ENCODE measurements around the gene NAALADL2. TPM values are rescaled to one million over a fixed set of nuclear protein-coding genes. Genes with fewer than 3 reads are reported as not detected.

Gene NAALADL2
- total and polyA plus RNA-seq, 2 of the 13 experiments (the other 11 are each of a cell fraction or from before 2014, with no cell fraction given), result 0.08 TPM; not detected in 1

DNA sequence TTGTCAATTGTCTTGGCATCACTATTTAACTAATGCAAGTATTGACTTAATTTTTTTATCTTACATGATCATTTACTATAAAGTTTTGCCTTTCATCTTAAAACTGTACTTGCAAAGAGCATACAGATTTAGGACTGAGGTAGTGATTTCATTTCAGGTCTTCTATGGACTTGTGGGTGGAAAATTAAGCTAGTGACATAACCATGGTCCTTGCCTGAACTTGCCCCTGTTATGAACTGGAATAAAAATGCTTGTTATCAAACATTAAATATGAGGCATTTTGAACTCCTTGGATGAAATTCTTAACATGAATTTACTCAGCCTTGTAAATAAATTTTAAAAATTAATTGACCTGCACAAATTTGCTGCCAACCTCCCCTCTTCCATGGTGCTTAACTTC, 712.0 kb downstream of the NAALADL2 start:
- Histone ChIP-seq H2AFZ (ENCODE audit: low read length) (no peak overlapping the region), H3K27ac (ENCODE audit: extremely low read length, insufficient read depth, low read length) (no peak overlapping the region), H3K4me1 (ENCODE audit: insufficient read depth, low read length) (no peaks in the 10 kb centered on the region), H3K9ac (ENCODE audit: insufficient read depth, low read depth, low read length) (no peak overlapping the region), H3K79me2 (ENCODE audit: insufficient read depth, low read length) (no peaks in the 10 kb centered on the region), H3K27me3 (ENCODE audit: control insufficient read depth in 1 of 2, insufficient read depth in 2 of 2, low read length in 2 of 2) (no peaks in the 10 kb centered on the region), H3K36me3 (replicated peaks in 1 of 2; ENCODE audit: control insufficient read depth in 1 of 2, insufficient read depth in 2 of 2, low read length in 2 of 2) (no peaks in the 10 kb centered on the region), H4K20me1 (ENCODE audit: insufficient read depth, low read length) (no peaks in the 10 kb centered on the region), H3K4me2 (ENCODE audit: low read depth, low read length) (no peak overlapping the region), H3K9me3 (ENCODE audit: low read length) (no peaks in the 10 kb centered on the region; the same call in none of the 2 replicates), H3K4me3 (replicated peaks in 1 of 3; ENCODE audit: insufficient read depth in 1 of 3, low read depth in 2 of 3, low read length in 3 of 3) (no peak overlapping the region)
- no peak for FAIRE-seq
- in situ Hi-C loops (cut with HindIII; ENCODE audit: extremely low pct_ligation_motif_present, low pct_unique_long_range_greater_than_20kb), result no loop called here
- BruUV-seq (replicated peaks), result no TSS peak
- DNase-seq (ENCODE audit: low spot score), result no peak
- CTCF ChIA-PET (ENCODE audit: low intra/inter-chr PET ratio, low total read pairs), result no interaction called here
- no peak for ATAC-seq
- POLR2A ChIA-PET, result no interaction called here
- intact Hi-C loops (cut with micrococcal nuclease; ENCODE audit: unreplicated experiment), result no loop called here
- TF ChIP-seq ZIK1 (CRISPR knock-in tag; IDR thresholded peaks at IDR 0.05; ENCODE audit: borderline replicate concordance, low read depth) (no peak), IRX3 (CRISPR knock-in tag; IDR thresholded peaks at IDR 0.05; ENCODE audit: borderline replicate concordance, low read depth) (no peak), ZNF792 (CRISPR knock-in tag; IDR thresholded peaks at IDR 0.05) (no peak), REXO4 (CRISPR knock-in tag; IDR thresholded peaks at IDR 0.05; ENCODE audit: borderline replicate concordance) (no peak), KLF6 (CRISPR knock-in tag; IDR thresholded peaks at IDR 0.05) (no peak), ZNF773 (CRISPR knock-in tag; IDR thresholded peaks at IDR 0.05; ENCODE audit: borderline replicate concordance) (no peak), ZNF207 (IDR thresholded peaks at IDR 0.05; ENCODE audit: borderline replicate concordance) (no peak), RFX5 (IDR thresholded peaks at IDR 0.05; ENCODE audit: low read depth, low read length) (no peak), ZNF264 (CRISPR knock-in tag; IDR thresholded peaks at IDR 0.05) (no peak), PRPF4 (IDR thresholded peaks at IDR 0.05; ENCODE audit: low read depth, low read length, poor library complexity, severe bottlenecking) (no peak), RAD21 (CRISPR knock-in tag; IDR thresholded peaks at IDR 0.05) (no peak), STAT5B (CRISPR knock-in tag; IDR thresholded peaks at IDR 0.05) (no peak), ESRRA (CRISPR knock-in tag; IDR thresholded peaks at IDR 0.05; ENCODE audit: low read depth) (no peak)
- TF ChIP-seq, protein P1, sequence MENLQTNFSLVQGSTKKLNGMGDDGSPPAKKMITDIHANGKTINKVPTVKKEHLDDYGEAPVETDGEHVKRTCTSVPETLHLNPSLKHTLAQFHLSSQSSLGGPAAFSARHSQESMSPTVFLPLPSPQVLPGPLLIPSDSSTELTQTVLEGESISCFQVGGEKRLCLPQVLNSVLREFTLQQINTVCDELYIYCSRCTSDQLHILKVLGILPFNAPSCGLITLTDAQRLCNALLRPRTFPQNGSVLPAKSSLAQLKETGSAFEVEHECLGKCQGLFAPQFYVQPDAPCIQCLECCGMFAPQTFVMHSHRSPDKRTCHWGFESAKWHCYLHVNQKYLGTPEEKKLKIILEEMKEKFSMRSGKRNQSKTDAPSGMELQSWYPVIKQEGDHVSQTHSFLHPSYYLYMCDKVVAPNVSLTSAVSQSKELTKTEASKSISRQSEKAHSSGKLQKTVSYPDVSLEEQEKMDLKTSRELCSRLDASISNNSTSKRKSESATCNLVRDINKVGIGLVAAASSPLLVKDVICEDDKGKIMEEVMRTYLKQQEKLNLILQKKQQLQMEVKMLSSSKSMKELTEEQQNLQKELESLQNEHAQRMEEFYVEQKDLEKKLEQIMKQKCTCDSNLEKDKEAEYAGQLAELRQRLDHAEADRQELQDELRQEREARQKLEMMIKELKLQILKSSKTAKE (CRISPR knock-in tag; IDR thresholded peaks at IDR 0.05; ENCODE audit: borderline replicate concordance), result no peak
- TF ChIP-seq, protein P2, sequence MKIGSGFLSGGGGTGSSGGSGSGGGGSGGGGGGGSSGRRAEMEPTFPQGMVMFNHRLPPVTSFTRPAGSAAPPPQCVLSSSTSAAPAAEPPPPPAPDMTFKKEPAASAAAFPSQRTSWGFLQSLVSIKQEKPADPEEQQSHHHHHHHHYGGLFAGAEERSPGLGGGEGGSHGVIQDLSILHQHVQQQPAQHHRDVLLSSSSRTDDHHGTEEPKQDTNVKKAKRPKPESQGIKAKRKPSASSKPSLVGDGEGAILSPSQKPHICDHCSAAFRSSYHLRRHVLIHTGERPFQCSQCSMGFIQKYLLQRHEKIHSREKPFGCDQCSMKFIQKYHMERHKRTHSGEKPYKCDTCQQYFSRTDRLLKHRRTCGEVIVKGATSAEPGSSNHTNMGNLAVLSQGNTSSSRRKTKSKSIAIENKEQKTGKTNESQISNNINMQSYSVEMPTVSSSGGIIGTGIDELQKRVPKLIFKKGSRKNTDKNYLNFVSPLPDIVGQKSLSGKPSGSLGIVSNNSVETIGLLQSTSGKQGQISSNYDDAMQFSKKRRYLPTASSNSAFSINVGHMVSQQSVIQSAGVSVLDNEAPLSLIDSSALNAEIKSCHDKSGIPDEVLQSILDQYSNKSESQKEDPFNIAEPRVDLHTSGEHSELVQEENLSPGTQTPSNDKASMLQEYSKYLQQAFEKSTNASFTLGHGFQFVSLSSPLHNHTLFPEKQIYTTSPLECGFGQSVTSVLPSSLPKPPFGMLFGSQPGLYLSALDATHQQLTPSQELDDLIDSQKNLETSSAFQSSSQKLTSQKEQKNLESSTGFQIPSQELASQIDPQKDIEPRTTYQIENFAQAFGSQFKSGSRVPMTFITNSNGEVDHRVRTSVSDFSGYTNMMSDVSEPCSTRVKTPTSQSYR (CRISPR knock-in tag; IDR thresholded peaks at IDR 0.05; ENCODE audit: borderline replicate concordance), result no peak
- TF ChIP-seq, protein P3, sequence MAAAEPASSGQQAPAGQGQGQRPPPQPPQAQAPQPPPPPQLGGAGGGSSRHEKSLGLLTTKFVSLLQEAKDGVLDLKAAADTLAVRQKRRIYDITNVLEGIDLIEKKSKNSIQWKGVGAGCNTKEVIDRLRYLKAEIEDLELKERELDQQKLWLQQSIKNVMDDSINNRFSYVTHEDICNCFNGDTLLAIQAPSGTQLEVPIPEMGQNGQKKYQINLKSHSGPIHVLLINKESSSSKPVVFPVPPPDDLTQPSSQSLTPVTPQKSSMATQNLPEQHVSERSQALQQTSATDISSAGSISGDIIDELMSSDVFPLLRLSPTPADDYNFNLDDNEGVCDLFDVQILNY (CRISPR knock-in tag; conservative IDR thresholded peaks at IDR 0.05), result no peak
- TF ChIP-seq, protein P4, sequence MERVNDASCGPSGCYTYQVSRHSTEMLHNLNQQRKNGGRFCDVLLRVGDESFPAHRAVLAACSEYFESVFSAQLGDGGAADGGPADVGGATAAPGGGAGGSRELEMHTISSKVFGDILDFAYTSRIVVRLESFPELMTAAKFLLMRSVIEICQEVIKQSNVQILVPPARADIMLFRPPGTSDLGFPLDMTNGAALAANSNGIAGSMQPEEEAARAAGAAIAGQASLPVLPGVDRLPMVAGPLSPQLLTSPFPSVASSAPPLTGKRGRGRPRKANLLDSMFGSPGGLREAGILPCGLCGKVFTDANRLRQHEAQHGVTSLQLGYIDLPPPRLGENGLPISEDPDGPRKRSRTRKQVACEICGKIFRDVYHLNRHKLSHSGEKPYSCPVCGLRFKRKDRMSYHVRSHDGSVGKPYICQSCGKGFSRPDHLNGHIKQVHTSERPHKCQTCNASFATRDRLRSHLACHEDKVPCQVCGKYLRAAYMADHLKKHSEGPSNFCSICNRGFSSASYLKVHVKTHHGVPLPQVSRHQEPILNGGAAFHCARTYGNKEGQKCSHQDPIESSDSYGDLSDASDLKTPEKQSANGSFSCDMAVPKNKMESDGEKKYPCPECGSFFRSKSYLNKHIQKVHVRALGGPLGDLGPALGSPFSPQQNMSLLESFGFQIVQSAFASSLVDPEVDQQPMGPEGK (CRISPR knock-in tag; IDR thresholded peaks at IDR 0.05), result no peak
